Measurements from ENCODE around the gene USP22.

USP22 gene

DNA sequence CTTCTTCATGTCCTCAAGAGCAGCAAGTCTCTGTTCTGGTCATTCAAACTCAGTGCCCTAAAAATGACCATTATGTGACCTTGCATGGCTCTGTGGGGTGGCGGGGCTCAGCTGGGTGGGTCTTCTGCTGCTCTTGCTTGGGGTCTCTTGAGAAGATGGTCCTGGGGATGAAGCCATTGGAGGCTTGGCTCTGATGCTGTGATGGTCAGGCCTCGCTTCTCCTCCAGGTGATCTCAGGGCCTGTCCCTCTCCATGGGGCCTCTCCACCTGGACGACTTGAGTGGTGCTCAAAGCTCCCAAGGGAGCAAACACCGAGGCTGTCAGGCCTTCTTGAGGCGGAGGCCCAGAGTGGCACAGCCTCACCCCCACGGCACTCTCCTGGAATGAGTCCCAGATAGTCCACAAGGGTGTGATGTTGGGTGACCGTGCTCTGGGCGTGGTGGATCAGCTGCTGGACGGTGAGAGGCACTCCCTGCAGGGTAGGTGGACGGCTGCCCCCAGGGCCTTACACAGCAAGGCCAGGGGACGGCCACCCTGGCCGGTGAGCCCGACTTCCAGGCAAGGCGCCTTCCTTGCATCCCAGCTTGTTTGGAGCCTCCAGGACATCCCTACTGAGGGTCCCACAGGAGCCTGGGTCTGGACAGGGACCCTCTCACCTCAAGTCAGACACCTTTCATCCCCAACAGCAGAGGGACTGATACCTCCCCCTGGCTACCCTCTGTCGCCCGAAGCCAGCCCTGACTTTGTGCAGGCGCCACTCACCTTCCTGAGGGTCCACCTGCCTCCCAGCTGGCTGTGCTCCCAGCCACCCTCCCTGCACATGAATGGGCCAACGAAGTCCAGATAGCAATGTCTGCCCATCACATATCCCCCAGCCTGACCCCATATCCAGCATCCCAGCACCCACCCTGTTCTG is 48.7 kb downstream of the USP22 start:
- H3K27ac ChIP-seq (ENCODE audit: low read depth, low read length) = no peak overlapping the region
- no peak for DNase-seq
- no peak overlapping the region for H3K14ac ChIP-seq (ENCODE audit: low read length)
- no peaks in the 10 kb centered on the region for H3K9me3 ChIP-seq (ENCODE audit: insufficient read depth, low read depth, low read length)
- peaks cover under 1 to 7% of the 10 kb centered on the region in 2 experiments for H3K36me3 ChIP-seq (ENCODE audit: control insufficient read depth in 1 of 2, insufficient read depth in 2 of 2, low read length in 2 of 2)
- H3K79me2 ChIP-seq (ENCODE audit: control insufficient read depth, insufficient read depth, low read length, poor library complexity) = peaks cover 2% of the 10 kb centered on the region
- no peak overlapping the region for H2BK120ac ChIP-seq (ENCODE audit: insufficient read depth, low read length, poor library complexity)
- no peak overlapping the region for H3K18ac ChIP-seq (ENCODE audit: low read length)
- H2AFZ ChIP-seq (ENCODE audit: insufficient read depth, low read length, poor library complexity) = no peak overlapping the region
- H3K27me3 ChIP-seq (ENCODE audit: insufficient read depth, low read length) = no peaks in the 10 kb centered on the region
- H4K91ac ChIP-seq (ENCODE audit: low read depth, low read length) = no peak overlapping the region
- no peak overlapping the region for H3K4me2 ChIP-seq (ENCODE audit: low read length)
- H3K9ac ChIP-seq (ENCODE audit: low read length) = no peak overlapping the region
- H2BK12ac ChIP-seq (ENCODE audit: low read length) = peak overlapping the region; percentile 3
- no peak overlapping the region for H3K23ac ChIP-seq (ENCODE audit: low read length)
- H3K4ac ChIP-seq (ENCODE audit: low read depth, low read length) = no peak overlapping the region
- no CpG with 5 or more reads among the region's 18 CpGs for WGBS (ENCODE audit: extremely low coverage, insufficient coverage, insufficient read length)
- no peak overlapping the region for H4K12ac ChIP-seq (ENCODE audit: low read depth, low read length)
- no peak overlapping the region for H2BK5ac ChIP-seq (ENCODE audit: low read depth, low read length, poor library complexity)
- no peak overlapping the region for H4K8ac ChIP-seq (ENCODE audit: low read depth, low read length)
- H3K4me3 ChIP-seq (ENCODE audit: low read depth, low read length) = no peak overlapping the region
- H3K4me1 ChIP-seq (ENCODE audit: control insufficient read depth in 1 of 2, insufficient read depth in 2 of 2, low read length in 2 of 2) = peaks cover 5% of the 10 kb centered on the region in 2 experiments
- H2AK5ac ChIP-seq (ENCODE audit: low read length) = peak overlapping the region; percentile 18
- H3K79me1 ChIP-seq (ENCODE audit: low read length) = peaks cover 5% of the 10 kb centered on the region

DNA sequence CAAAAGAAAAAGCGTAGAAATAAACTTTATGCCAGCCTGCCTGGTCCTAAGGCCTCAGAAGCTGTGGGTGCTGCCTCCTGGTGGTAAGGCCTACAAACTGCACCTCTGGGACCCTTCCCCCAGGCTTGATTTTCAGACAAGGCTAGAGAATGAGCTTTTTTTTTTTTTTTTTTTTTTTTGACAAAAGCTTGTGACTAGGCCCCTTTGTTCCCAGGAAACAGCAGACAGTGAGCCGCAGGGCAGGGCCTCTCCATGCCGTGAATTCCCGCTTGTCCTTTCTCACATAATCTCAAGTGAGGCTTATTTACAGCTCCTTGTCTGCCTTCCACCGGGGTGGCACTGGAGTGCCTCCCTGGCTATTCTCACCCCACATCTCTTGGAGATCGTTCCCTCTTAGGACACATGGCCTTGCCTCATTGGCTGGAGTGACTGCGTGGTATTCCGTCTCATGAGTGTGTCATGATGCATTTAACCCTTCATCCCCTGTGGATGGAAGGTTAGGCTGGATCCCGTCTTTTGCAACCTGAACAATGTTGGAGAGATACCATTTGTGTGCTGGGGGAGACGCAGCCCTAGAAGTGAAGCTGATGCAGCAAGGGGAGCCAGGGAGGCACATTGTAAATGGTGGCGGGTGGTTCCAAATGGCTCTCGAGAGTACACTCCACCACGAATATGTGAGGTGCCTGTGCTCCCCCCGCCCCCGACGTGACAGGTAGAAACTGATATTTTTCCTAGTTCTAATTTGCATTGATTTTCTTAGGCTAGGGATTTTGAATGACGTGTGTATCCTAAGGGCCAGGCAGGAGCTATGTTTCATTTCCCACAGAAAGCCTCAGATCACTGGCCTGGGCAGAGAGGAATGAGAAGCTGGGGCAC is 49.6 kb downstream of the USP22 start:
- Histone ChIP-seq H3K27me3 (ENCODE audit: insufficient read depth, low read length) (no peaks in the 10 kb centered on the region), H3K4me2 (ENCODE audit: low read length) (peak overlapping the region; percentile 19), H4K8ac (ENCODE audit: low read depth, low read length) (peak overlapping the region; percentile 5), H2AFZ (ENCODE audit: insufficient read depth, low read length, poor library complexity) (peak overlapping the region; percentile 61), H2BK5ac (ENCODE audit: low read depth, low read length, poor library complexity) (peak overlapping the region; percentile 45), H3K14ac (ENCODE audit: low read length) (peak overlapping the region; percentile 43), H3K4me1 (ENCODE audit: control insufficient read depth in 1 of 2, insufficient read depth in 2 of 2, low read length in 2 of 2) (peaks cover 5% of the 10 kb centered on the region in 2 experiments), H3K9ac (ENCODE audit: low read length) (no peak overlapping the region), H3K4me3 (ENCODE audit: low read depth, low read length) (no peak overlapping the region), H2BK120ac (ENCODE audit: insufficient read depth, low read length, poor library complexity) (peak overlapping the region; percentile 62), H3K79me1 (ENCODE audit: low read length) (peaks cover 5% of the 10 kb centered on the region), H3K9me3 (ENCODE audit: insufficient read depth, low read depth, low read length) (no peaks in the 10 kb centered on the region), H3K36me3 (ENCODE audit: control insufficient read depth in 1 of 2, insufficient read depth in 2 of 2, low read length in 2 of 2) (peaks cover 0 to 3% of the 10 kb centered on the region in 2 experiments), H3K18ac (ENCODE audit: low read length) (peak overlapping the region; percentile 55), H3K27ac (ENCODE audit: low read depth, low read length) (peak overlapping the region; percentile 50), H4K12ac (ENCODE audit: low read depth, low read length) (peak overlapping the region; percentile 63), H3K23ac (ENCODE audit: low read length) (no peak overlapping the region), H3K79me2 (ENCODE audit: control insufficient read depth, insufficient read depth, low read length, poor library complexity) (peaks cover 2% of the 10 kb centered on the region), H2AK5ac (ENCODE audit: low read length) (peak overlapping the region; percentile 42), H4K91ac (ENCODE audit: low read depth, low read length) (peak overlapping the region; percentile 23), H3K4ac (ENCODE audit: low read depth, low read length) (no peak overlapping the region), H2BK12ac (ENCODE audit: low read length) (peak overlapping the region; percentile 11)
- DNase-seq = peak; percentile 85 to 93
- WGBS (ENCODE audit: extremely low coverage, insufficient coverage, insufficient read length) = no CpG with 5 or more reads among the region's 17 CpGs

- no CpG with 5 or more reads among the region's 12 CpGs for WGBS (ENCODE audit: extremely low coverage, insufficient coverage, insufficient read length)
- Histone ChIP-seq H2AK5ac (ENCODE audit: low read length) (no peak overlapping the region), H2BK12ac (ENCODE audit: low read length) (no peak overlapping the region), H2BK5ac (ENCODE audit: low read depth, low read length, poor library complexity) (no peak overlapping the region), H3K4me2 (ENCODE audit: low read length) (no peak overlapping the region), H3K9ac (ENCODE audit: low read length) (no peak overlapping the region), H3K23ac (ENCODE audit: low read length) (no peak overlapping the region), H3K4me1 (ENCODE audit: control insufficient read depth in 1 of 2, insufficient read depth in 2 of 2, low read length in 2 of 2) (peaks cover 5% of the 10 kb centered on the region in 2 experiments), H4K91ac (ENCODE audit: low read depth, low read length) (no peak overlapping the region), H3K14ac (ENCODE audit: low read length) (no peak overlapping the region), H3K36me3 (ENCODE audit: control insufficient read depth in 1 of 2, insufficient read depth in 2 of 2, low read length in 2 of 2) (no peaks in the 10 kb centered on the region), H3K79me2 (ENCODE audit: control insufficient read depth, insufficient read depth, low read length, poor library complexity) (peaks cover 2% of the 10 kb centered on the region), H3K27ac (ENCODE audit: low read depth, low read length) (no peak overlapping the region), H2AFZ (ENCODE audit: insufficient read depth, low read length, poor library complexity) (no peak overlapping the region), H3K4me3 (ENCODE audit: low read depth, low read length) (no peak overlapping the region), H3K9me3 (ENCODE audit: insufficient read depth, low read depth, low read length) (peaks cover 2% of the 10 kb centered on the region), H3K27me3 (ENCODE audit: insufficient read depth, low read length) (no peaks in the 10 kb centered on the region), H2BK120ac (ENCODE audit: insufficient read depth, low read length, poor library complexity) (no peak overlapping the region), H4K8ac (ENCODE audit: low read depth, low read length) (no peak overlapping the region), H4K12ac (ENCODE audit: low read depth, low read length) (no peak overlapping the region), H3K18ac (ENCODE audit: low read length) (no peak overlapping the region), H3K4ac (ENCODE audit: low read depth, low read length) (no peak overlapping the region), H3K79me1 (ENCODE audit: low read length) (peaks cover 5% of the 10 kb centered on the region)
- DNase-seq = no peak
These were observed 50.4 kb downstream of the USP22 start for GRCh38 chr17:20992416-20992815.

- WGBS (ENCODE audit: extremely low coverage, insufficient coverage, insufficient read length) = no CpG with 5 or more reads among the region's 17 CpGs
- no peak overlapping the region for H3K4ac ChIP-seq (ENCODE audit: low read depth, low read length)
- H3K9ac ChIP-seq (ENCODE audit: low read length) = no peak overlapping the region
- no peak overlapping the region for H3K18ac ChIP-seq (ENCODE audit: low read length)
- peaks cover 5% of the 10 kb centered on the region for H3K79me1 ChIP-seq (ENCODE audit: low read length)
- DNase-seq = no peak
- H3K4me1 ChIP-seq (ENCODE audit: control insufficient read depth in 1 of 2, insufficient read depth in 2 of 2, low read length in 2 of 2) = peaks cover 5% of the 10 kb centered on the region in 2 experiments
- peaks cover 2% of the 10 kb centered on the region for H3K9me3 ChIP-seq (ENCODE audit: insufficient read depth, low read depth, low read length)
- H3K36me3 ChIP-seq (ENCODE audit: control insufficient read depth in 1 of 2, insufficient read depth in 2 of 2, low read length in 2 of 2) = no peaks in the 10 kb centered on the region
- no peak overlapping the region for H3K14ac ChIP-seq (ENCODE audit: low read length)
- no peak overlapping the region for H3K27ac ChIP-seq (ENCODE audit: low read depth, low read length)
- no peak overlapping the region for H2BK5ac ChIP-seq (ENCODE audit: low read depth, low read length, poor library complexity)
- H3K79me2 ChIP-seq (ENCODE audit: control insufficient read depth, insufficient read depth, low read length, poor library complexity) = peaks cover 2% of the 10 kb centered on the region
- no peak overlapping the region for H3K4me2 ChIP-seq (ENCODE audit: low read length)
- no peaks in the 10 kb centered on the region for H3K27me3 ChIP-seq (ENCODE audit: insufficient read depth, low read length)
- no peak overlapping the region for H2BK120ac ChIP-seq (ENCODE audit: insufficient read depth, low read length, poor library complexity)
- no peak overlapping the region for H4K12ac ChIP-seq (ENCODE audit: low read depth, low read length)
- no peak overlapping the region for H2AFZ ChIP-seq (ENCODE audit: insufficient read depth, low read length, poor library complexity)
- H4K91ac ChIP-seq (ENCODE audit: low read depth, low read length) = no peak overlapping the region
- H3K23ac ChIP-seq (ENCODE audit: low read length) = no peak overlapping the region
- no peak overlapping the region for H4K8ac ChIP-seq (ENCODE audit: low read depth, low read length)
- no peak overlapping the region for H2AK5ac ChIP-seq (ENCODE audit: low read length)
- H3K4me3 ChIP-seq (ENCODE audit: low read depth, low read length) = no peak overlapping the region
- H2BK12ac ChIP-seq (ENCODE audit: low read length) = no peak overlapping the region
These were observed 51.4 kb downstream of the USP22 start for GRCh38 chr17:20991276-20992037.
